Muscle of arm (tissue), 12 donors: ENCODE measurements around the gene ERC1. TPM values are rescaled to one million over a fixed set of nuclear protein-coding genes. Genes with fewer than 3 reads are reported as not detected.
"Not testable (repeated sequence)": the region's sequence is repeated elsewhere in the genome, so short reads cannot be mapped to it uniquely, and the experiment has no call there.

Source experiments
- DNase-seq: peaks from one replicate; pipeline ENCODE4 v3.0.0-alpha.2; 2013
- polyA plus RNA-seq, 12 donors: library from polyadenylated mRNA; unstranded; fragments of 120-200 nt; gene quantifications; one replicate each; pipeline ENCODE4 v1.2.1, GENCODE V29; 2013; ENCODE audit not compliant: insufficient read length in 12 of 12

Gene ERC1
- polyA plus RNA-seq, 12 donors: 23.3 to 33.2 (median 25.5) TPM; not detected in 1

GRCh38 chr12:1071182-1071581 is 80.2 kb downstream of the ERC1 start:
- DNase-seq: no peak

GRCh38 chr12:1073652-1074051 is 82.6 kb downstream of the ERC1 start:
- DNase-seq: no peak

- DNase-seq: no peak
These were observed 86.2 kb downstream of the ERC1 start for GRCh38 chr12:1077036-1077803.

- DNase-seq: no peak
These were observed 87.0 kb downstream of the ERC1 start for GRCh38 chr12:1078002-1078401.

- DNase-seq: no peak
These were observed 89.6 kb downstream of the ERC1 start for GRCh38 chr12:1080520-1081223.

GRCh38 chr12:1083151-1083888 is 92.3 kb downstream of the ERC1 start:
- DNase-seq: no peak

- no peak for DNase-seq
These were observed 92.9 kb downstream of the ERC1 start for GRCh38 chr12:1083889-1084262.

- no peak for DNase-seq
These were observed 100.3 kb downstream of the ERC1 start for GRCh38 chr12:1091350-1091749.

GRCh38 chr12:1093166-1093751 is 102.2 kb downstream of the ERC1 start:
- DNase-seq: peak; percentile 46

- no peak for DNase-seq
These were observed 103.7 kb downstream of the ERC1 start for GRCh38 chr12:1094714-1095113.

GRCh38 chr12:1099158-1099557 is 108.1 kb downstream of the ERC1 start:
- DNase-seq: no peak

- DNase-seq: not testable (repeated sequence)
These were observed 108.6 kb downstream of the ERC1 start for GRCh38 chr12:1099618-1100017.

- DNase-seq: no peak
These were observed 111.1 kb downstream of the ERC1 start for GRCh38 chr12:1102115-1102514.

- DNase-seq: no peak
These were observed 111.9 kb downstream of the ERC1 start for GRCh38 chr12:1102791-1103450.

GRCh38 chr12:1103632-1104031 is 112.6 kb downstream of the ERC1 start:
- no peak for DNase-seq

- DNase-seq: no peak
These were observed 113.2 kb downstream of the ERC1 start for GRCh38 chr12:1104088-1104800.

- DNase-seq: no peak
These were observed 116.6 kb downstream of the ERC1 start for GRCh38 chr12:1107669-1108068.

GRCh38 chr12:1108276-1108675 is 117.3 kb downstream of the ERC1 start:
- no peak for DNase-seq

GRCh38 chr12:1115484-1116231 is 124.6 kb downstream of the ERC1 start:
- no peak for DNase-seq

- no peak for DNase-seq
These were observed 126.3 kb downstream of the ERC1 start for GRCh38 chr12:1117371-1117770.
